Psoas muscle (tissue), 8 donors: ENCODE data around the gene IL1R1. TPM values are rescaled to one million over a fixed set of nuclear protein-coding genes. Genes with fewer than 3 reads are reported as not detected.

Source experiments
- ATAC-seq, 4 donors: fragments of 200-7000 bp; cut with Tn5 transposase; one replicate each; pipeline ENCODE4 v1.9.1; 2020; ENCODE audit warnings: moderate library complexity in 3 of 4, mild to moderate bottlenecking in 2 of 4
- DNase-seq, 2 donors: peaks; one replicate each; pipeline ENCODE4 v3.0.0-alpha.2; 2020
- H3K27ac ChIP-seq: fragments of 200-600 bp; one replicate; pipeline ENCODE4 v1.8.0; 2022
- H3K27me3 ChIP-seq, 3 donors: fragments of 200-600 bp in 1 of 3; one replicate each; pipeline versions ENCODE4 v1.6.1 to v1.8.0; 2013 to 2022; ENCODE audit warnings: low read length in 2 of 3, mild to moderate bottlenecking in 2 of 3, moderate library complexity in 1 of 3; ENCODE audit not compliant: insufficient read depth in 3 of 3
- H3K36me3 ChIP-seq, 2 donors: fragments of 200-600 bp in 1 of 2; one replicate each; pipeline versions ENCODE4 v1.6.1 to v1.8.0; 2013 to 2022; ENCODE audit warnings: low read depth in 1 of 2, mild to moderate bottlenecking in 1 of 2, moderate library complexity in 1 of 2; ENCODE audit not compliant: insufficient read depth in 1 of 2
- H3K4me1 ChIP-seq: fragments of 200-600 bp; one replicate; pipeline ENCODE4 v1.8.0; 2022
- H3K4me3 ChIP-seq: fragments of 200-600 bp; one replicate; pipeline ENCODE4 v1.8.0; 2022; ENCODE audit warnings: mild to moderate bottlenecking
- H3K9me3 ChIP-seq: fragments of 200-600 bp; one replicate; pipeline ENCODE4 v1.8.0; 2022
- WGBS, 3 donors: extraction: QIAGEN DNeasy Blood & Tissue Kit; methylation state at CpG; one replicate each; pipeline versions ENCODE4 v1.1.6 to v1.1.7; 2013; 5-methylcytosine and 5-hydroxymethylcytosine counted together
- intact Hi-C, 2 donors: fragments of 100-400 bp; cut with DNase I; formaldehyde crosslinking; loops; one replicate each; pipeline versions ENCODE4 v1.11.0 to v1.14.2; 2022
- polyA plus RNA-seq, 3 donors: library from polyadenylated mRNA; stranded (reverse); fragments of 200-250 nt; gene quantifications; one replicate each; pipeline ENCODE4 v1.2.3, GENCODE V29; 2013
- total RNA-seq, 4 donors: library from RNA; stranded (reverse); fragmentation: NEBNext Ultra II Directional in 2 of 4; extraction: Animal tissue kit (Norgen Biotek cat#: 25700) in 2 of 4; gene quantifications; one replicate each; pipeline versions ENCODE4 v1.2.1 to v1.2.4, GENCODE V29; 2021 to 2023
- TF ChIP-seq, protein P1 (sequence below): fragments of 200-600 bp; IDR thresholded peaks from one replicate; pipeline ENCODE4 v1.8.0; 2022; ENCODE audit warnings: antibody characterized with exemption
- donor health status: healthy with polysubstance abuse.
- donor health status: DM: no; HTN: no; CAD: no; lungs with moderate emphysema.
- donor health status: Bipolar disorder and iron deficiency.
- donor health status: healthy.
- donor health status: DM: yes; HTN: yes; CAD: no.
- donor health status: DM: no; HTN: no; CAD: no.
- donor health status: DM: no; HTN: no; CAD: no.
- donor health status: DM: yes; HTN: yes; CAD: no.

IL1R1 gene
- total and polyA plus RNA-seq, 7 donors: 10.4 to 39.8 (median 15.9) TPM

DNA sequence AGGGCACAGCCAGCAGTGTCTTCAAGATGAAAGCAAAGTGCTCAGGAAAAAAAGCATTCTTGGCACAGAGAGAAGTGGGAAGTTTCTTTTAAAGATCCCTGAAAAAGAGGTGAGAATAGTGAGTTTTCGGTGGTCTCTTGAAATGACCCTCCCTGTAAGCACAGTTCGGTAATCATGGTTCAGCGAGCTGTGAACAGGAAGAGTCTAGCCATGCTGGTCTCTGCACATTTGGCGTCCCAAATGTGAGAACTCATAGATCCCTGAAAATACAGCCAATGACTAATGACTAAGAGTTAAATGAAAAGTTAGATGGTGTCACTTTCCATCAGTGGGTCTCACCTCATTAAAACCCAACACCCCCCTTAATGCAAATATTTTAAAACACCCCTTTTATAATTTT, 3.4 kb downstream of the IL1R1 start:
- WGBS, 3 donors: 96 to 100% (median 99%) methylated on average over 4 of the region's 4 CpGs
- DNase-seq (no peak), ATAC-seq (no peak)
- Histone ChIP-seq H3K9me3 (peaks cover 25% of the 10 kb centered on the region), H3K36me3 (no peaks in the 10 kb centered on the region), H3K4me1 (peaks cover 14% of the 10 kb centered on the region), H3K4me3 (peak overlapping the region; percentile 10), H3K27ac (no peak overlapping the region), H3K27me3 (no peaks in the 10 kb centered on the region)
- TF ChIP-seq, protein P1, sequence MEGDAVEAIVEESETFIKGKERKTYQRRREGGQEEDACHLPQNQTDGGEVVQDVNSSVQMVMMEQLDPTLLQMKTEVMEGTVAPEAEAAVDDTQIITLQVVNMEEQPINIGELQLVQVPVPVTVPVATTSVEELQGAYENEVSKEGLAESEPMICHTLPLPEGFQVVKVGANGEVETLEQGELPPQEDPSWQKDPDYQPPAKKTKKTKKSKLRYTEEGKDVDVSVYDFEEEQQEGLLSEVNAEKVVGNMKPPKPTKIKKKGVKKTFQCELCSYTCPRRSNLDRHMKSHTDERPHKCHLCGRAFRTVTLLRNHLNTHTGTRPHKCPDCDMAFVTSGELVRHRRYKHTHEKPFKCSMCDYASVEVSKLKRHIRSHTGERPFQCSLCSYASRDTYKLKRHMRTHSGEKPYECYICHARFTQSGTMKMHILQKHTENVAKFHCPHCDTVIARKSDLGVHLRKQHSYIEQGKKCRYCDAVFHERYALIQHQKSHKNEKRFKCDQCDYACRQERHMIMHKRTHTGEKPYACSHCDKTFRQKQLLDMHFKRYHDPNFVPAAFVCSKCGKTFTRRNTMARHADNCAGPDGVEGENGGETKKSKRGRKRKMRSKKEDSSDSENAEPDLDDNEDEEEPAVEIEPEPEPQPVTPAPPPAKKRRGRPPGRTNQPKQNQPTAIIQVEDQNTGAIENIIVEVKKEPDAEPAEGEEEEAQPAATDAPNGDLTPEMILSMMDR: no peak
- intact Hi-C loops: no loop called here

DNA sequence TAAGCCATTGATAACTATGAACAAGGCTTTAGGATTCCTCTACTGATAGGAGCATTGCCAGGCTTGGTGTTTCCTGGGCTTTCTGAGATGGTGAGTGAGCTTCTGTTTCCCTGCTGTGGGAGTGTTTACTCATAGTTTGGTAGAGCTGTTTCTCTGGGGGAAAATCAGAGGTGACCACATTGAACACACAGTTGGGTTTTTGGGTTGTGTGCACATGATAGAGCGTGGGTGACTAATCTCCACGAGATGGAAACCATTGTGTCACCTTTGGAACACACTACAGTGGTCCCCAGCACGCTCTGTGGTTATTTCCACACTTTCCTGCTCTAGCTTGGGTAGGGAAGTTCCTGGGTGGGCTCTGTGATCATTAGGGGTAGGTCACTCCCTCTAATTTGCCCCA, 5.4 kb downstream of the IL1R1 start:
- intact Hi-C loops: no loop called here
- H3K27me3 ChIP-seq: no peaks in the 10 kb centered on the region
- DNase-seq (no peak), ATAC-seq (peak in 1 of 4 donors; percentile 4)
- TF ChIP-seq, protein P1: no peak
- peaks cover 0 to 1% of the 10 kb centered on the region in 2 donors for H3K36me3 ChIP-seq
- H3K27ac ChIP-seq: no peak overlapping the region
- 77 to 89% (median 83%) methylated on average over 3 of the region's 3 CpGs for WGBS, 3 donors
- peaks cover 6% of the 10 kb centered on the region for H3K4me1 ChIP-seq
- no peak overlapping the region for H3K4me3 ChIP-seq
- peaks cover 25% of the 10 kb centered on the region for H3K9me3 ChIP-seq

DNA sequence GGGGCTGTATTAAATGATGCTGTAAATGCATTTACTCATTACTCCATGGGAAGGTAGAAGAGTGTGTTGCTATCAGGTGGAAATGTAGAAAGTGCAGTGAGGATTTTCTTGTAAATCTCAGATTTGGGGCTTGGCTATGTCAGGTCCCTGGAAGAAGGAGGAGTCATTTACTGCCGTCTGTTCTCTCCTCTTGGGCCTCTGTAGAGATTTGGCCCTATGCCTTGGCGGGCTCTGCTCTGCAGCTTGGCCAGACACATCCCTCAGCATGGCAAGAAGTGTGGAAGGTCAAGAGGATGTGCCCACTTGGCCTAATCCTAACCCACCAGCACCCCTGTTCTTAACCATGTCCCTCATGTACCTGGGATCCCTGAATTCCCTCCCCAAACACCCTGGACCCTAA, 6.7 kb downstream of the IL1R1 start:
- H3K4me1 ChIP-seq: no peaks in the 10 kb centered on the region
- TF ChIP-seq, protein P1: no peak
- 62 to 77% (median 73%) methylated on average over 2 of the region's 2 CpGs for WGBS, 3 donors
- ATAC-seq: no peak
- H3K36me3 ChIP-seq: peaks cover 0 to 11% of the 10 kb centered on the region in 2 donors
- no peaks in the 10 kb centered on the region for H3K27me3 ChIP-seq
- intact Hi-C loops: no loop called here
- H3K9me3 ChIP-seq: peaks cover 25% of the 10 kb centered on the region
- H3K4me3 ChIP-seq: no peak overlapping the region
- no peak for DNase-seq
- no peak overlapping the region for H3K27ac ChIP-seq

DNA sequence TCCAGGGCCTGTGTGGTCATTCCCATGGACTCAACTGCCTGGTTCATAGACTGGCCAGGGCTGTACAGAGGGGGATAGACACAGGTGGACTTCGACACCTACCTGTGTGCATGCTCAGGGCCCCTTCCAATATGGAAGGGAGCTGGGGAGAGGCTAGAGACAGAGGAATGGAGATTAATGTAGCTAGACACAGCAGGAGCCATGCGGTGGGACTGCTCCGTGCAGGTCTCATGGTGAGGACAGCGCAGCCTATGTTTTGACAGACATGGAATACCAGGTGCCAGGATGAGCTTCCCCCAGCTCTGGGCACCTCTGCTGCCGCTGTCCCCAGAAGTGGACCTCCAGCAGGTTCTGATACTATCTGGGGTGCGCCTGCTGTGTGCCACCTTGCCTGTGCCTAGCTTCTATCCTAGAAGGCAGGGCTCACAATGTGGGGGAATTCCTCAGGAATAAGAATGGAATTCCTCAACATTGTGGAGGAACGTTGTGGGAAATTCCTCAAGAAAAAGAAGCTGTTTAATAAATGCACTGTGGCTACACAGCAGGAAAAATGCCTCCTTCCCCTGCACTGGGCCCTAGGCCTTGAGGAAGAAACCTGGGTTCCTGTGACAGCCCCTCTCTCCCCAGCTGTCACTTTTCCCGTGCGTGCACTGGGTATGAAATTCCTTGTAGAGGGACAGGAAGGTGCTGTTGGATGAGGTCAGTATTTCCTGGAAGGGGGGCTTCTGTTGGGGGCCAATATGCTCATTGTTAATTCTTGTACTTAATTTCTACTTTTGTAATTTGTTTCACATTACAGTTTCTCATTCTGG, 7.3 kb downstream of the IL1R1 start:
- 71 to 80% (median 73%) methylated on average over 9 of the region's 9 CpGs for WGBS, 3 donors
- Histone ChIP-seq H3K4me3 (no peak overlapping the region), H3K36me3 (peaks cover 0 to 18% of the 10 kb centered on the region in 2 donors), H3K9me3 (peaks cover 25% of the 10 kb centered on the region), H3K27me3 (no peaks in the 10 kb centered on the region), H3K27ac (no peak overlapping the region), H3K4me1 (no peaks in the 10 kb centered on the region)
- intact Hi-C loops: no loop called here
- DNase-seq (no peak), ATAC-seq (no peak)
- TF ChIP-seq, protein P1: no peak

DNA sequence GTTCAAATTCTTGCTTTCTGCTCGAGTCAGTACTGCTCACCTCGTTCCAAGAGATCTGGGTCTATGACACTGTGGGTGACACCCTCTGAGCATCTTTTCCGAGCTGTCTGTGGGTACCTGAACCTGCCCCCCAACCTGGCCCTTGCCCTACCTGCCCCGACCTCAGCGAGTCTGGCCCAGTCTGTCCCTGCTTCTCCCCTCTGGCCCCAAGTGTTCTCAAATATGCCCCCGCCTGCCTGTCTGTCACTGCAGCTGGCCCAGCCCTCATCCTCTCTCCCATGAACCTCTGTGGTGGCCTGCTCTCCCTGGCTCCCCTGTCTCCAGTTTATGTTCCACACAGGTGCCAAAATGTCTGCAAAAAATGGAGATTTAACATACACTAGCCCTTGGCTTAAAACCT, 11.8 kb downstream of the IL1R1 start:
- 89 to 94% (median 91%) methylated on average over 6 of the region's 6 CpGs for WGBS, 3 donors
- ATAC-seq (peak in 1 of 4 donors; percentile 3), DNase-seq (no peak)
- H3K27ac ChIP-seq: no peak overlapping the region
- no peaks in the 10 kb centered on the region for H3K9me3 ChIP-seq
- peaks cover 2 to 40% of the 10 kb centered on the region in 2 donors for H3K36me3 ChIP-seq
- H3K4me1 ChIP-seq: peaks cover 12% of the 10 kb centered on the region
- TF ChIP-seq, protein P1: no peak
- intact Hi-C loops: no loop called here
- H3K27me3 ChIP-seq: no peaks in the 10 kb centered on the region
- no peak overlapping the region for H3K4me3 ChIP-seq
